Measurements from ENCODE around the gene OR52N4.

DNA sequence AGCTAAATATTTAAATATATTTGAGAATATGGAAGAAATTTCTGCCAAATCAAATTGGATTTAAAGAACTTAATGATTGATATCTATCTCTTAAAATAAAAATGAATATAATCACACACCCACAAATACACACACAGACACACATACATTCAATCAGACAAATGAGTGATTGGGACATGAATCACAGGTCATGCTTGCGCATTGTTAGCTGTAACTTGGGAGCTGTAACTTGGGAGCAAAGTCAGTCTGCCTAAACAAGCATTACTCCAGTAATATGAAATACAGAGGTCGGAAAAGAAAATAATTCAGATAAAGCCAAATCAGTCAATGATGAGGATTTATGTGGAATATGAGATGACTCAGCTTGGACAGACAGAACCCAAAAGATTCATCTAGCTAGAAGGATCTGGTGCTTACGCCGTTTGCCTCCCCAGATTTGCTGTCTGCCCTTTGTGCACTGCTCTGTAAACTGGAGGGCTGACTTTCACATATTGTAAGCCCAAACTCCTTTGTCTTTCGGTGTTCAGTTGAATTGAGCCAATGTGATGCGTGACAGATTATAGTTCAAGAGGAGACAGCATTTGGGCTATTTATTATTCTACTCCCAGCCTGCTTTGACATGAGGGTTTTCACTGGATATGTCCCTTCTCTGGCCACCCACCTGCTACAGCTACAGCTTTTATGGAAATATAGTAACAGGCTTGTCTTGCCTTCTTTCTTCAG is 16.2 kb upstream of the OR52N4 start:
- TF ChIP-seq, protein P1, sequence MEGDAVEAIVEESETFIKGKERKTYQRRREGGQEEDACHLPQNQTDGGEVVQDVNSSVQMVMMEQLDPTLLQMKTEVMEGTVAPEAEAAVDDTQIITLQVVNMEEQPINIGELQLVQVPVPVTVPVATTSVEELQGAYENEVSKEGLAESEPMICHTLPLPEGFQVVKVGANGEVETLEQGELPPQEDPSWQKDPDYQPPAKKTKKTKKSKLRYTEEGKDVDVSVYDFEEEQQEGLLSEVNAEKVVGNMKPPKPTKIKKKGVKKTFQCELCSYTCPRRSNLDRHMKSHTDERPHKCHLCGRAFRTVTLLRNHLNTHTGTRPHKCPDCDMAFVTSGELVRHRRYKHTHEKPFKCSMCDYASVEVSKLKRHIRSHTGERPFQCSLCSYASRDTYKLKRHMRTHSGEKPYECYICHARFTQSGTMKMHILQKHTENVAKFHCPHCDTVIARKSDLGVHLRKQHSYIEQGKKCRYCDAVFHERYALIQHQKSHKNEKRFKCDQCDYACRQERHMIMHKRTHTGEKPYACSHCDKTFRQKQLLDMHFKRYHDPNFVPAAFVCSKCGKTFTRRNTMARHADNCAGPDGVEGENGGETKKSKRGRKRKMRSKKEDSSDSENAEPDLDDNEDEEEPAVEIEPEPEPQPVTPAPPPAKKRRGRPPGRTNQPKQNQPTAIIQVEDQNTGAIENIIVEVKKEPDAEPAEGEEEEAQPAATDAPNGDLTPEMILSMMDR (IDR thresholded peaks at IDR 0.05): no peak
- no peak for TF ChIP-seq POLR2A (IDR thresholded peaks at IDR 0.05; ENCODE audit: low read depth)

Measured in esophagus muscularis mucosa (tissue), 3 donors.